ENCODE data around the gene PAAF1. TPM values are rescaled to one million over a fixed set of nuclear protein-coding genes. Genes with fewer than 3 reads are reported as not detected.

PAAF1 gene
- total and polyA plus RNA-seq, 4 donors: 10.2 to 23.3 (median 13.9) TPM

DNA sequence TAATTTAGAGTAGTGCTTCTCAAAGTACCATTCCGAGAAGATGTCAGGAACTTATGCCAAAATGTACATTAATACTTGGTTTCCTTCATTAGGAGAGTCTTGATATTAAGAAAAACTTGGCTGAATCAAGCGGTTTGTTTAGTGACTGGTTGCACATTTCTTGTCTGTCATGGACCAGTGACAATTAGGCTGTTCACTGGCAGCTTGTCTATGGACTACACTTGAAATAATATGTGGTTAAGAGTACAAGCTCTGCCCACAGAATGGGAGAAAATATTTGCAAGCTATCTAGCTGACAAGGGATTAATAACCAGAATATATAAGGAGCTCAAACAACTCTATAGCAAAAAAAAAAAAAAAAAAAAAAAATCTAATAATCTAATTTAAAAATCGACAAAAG lies 24.8 kb upstream of the PAAF1 start:
- Histone ChIP-seq H3K27ac (ENCODE audit: low read depth in 1 of 2, low read length in 1 of 2) (no peak overlapping the region), H3K9ac (ENCODE audit: insufficient read depth in 1 of 2, low read length in 2 of 2) (no peak overlapping the region)
- TF ChIP-seq, protein P1, sequence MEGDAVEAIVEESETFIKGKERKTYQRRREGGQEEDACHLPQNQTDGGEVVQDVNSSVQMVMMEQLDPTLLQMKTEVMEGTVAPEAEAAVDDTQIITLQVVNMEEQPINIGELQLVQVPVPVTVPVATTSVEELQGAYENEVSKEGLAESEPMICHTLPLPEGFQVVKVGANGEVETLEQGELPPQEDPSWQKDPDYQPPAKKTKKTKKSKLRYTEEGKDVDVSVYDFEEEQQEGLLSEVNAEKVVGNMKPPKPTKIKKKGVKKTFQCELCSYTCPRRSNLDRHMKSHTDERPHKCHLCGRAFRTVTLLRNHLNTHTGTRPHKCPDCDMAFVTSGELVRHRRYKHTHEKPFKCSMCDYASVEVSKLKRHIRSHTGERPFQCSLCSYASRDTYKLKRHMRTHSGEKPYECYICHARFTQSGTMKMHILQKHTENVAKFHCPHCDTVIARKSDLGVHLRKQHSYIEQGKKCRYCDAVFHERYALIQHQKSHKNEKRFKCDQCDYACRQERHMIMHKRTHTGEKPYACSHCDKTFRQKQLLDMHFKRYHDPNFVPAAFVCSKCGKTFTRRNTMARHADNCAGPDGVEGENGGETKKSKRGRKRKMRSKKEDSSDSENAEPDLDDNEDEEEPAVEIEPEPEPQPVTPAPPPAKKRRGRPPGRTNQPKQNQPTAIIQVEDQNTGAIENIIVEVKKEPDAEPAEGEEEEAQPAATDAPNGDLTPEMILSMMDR (IDR thresholded peaks at IDR 0.05; ENCODE audit: control extremely low read depth, extremely low read depth): no peak

DNA sequence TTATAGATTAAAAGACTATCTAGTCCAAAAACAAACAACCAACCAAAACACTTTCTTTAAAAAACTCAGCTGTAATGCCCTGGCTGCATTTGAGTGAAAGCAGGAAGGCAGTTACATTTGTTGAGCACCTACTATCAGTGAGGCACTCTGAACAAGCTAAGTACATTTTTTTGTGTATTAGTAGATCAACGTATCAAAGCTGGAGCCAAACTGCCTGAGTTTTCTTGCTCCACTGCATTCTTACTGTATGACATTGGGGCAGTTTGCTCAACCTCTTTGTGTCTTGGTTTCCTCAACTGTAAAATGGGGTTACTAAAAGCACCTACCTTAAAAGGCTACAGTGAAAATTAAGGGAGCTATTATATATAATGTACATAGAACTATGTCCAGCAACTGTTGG lies 22.1 kb upstream of the PAAF1 start:
- 87 to 91% methylated on average over 1 of the region's 1 CpG for WGBS, 2 donors
- DNase-seq (no peak), ATAC-seq (ENCODE audit: insufficient read depth, low FRiP score) (no peak)
- Histone ChIP-seq H3K27ac (ENCODE audit: low read depth in 1 of 2, low read length in 1 of 2) (no peak overlapping the region), H3K9ac (ENCODE audit: insufficient read depth in 1 of 2, low read length in 2 of 2) (no peak overlapping the region), H3K9me3 (ENCODE audit: control insufficient read depth in 4 of 4, insufficient read depth in 3 of 4, low read length in 3 of 4) (no peaks in the 10 kb centered on the region), H3K4me3 (no peak overlapping the region), H3K27me3 (ENCODE audit: control insufficient read depth in 3 of 3, insufficient read depth in 3 of 3, low read length in 2 of 3) (no peaks in the 10 kb centered on the region), H3K36me3 (ENCODE audit: control insufficient read depth in 4 of 4, insufficient read depth in 4 of 4, low read length in 4 of 4) (peaks cover 0 to 3% (median 0%) of the 10 kb centered on the region in 4 donors), H3K4me1 (ENCODE audit: control insufficient read depth in 5 of 5, insufficient read depth in 5 of 5, low read length in 5 of 5) (peaks cover 0 to 2% (median 0%) of the 10 kb centered on the region in 5 donors)
- TF ChIP-seq, protein P1 (IDR thresholded peaks at IDR 0.05; ENCODE audit: control extremely low read depth, extremely low read depth): no peak

More for the DNA sequence above, 24.8 kb upstream of the PAAF1 start:
- Histone ChIP-seq H3K4me3 (no peak overlapping the region), H3K9me3 (ENCODE audit: control insufficient read depth in 4 of 4, insufficient read depth in 3 of 4, low read length in 3 of 4) (no peaks in the 10 kb centered on the region), H3K27me3 (ENCODE audit: control insufficient read depth in 3 of 3, insufficient read depth in 3 of 3, low read length in 2 of 3) (no peaks in the 10 kb centered on the region), H3K4me1 (ENCODE audit: control insufficient read depth in 5 of 5, insufficient read depth in 5 of 5, low read length in 5 of 5) (peaks cover 0 to 2% (median 0%) of the 10 kb centered on the region in 5 donors), H3K36me3 (ENCODE audit: control insufficient read depth in 4 of 4, insufficient read depth in 4 of 4, low read length in 4 of 4) (peaks cover 0 to 3% (median under 1%) of the 10 kb centered on the region in 4 donors)
- ATAC-seq (ENCODE audit: insufficient read depth, low FRiP score): no peak
- 97 to 98% methylated on average over 3 of the region's 3 CpGs for WGBS, 2 donors
- no peak for DNase-seq

DNA sequence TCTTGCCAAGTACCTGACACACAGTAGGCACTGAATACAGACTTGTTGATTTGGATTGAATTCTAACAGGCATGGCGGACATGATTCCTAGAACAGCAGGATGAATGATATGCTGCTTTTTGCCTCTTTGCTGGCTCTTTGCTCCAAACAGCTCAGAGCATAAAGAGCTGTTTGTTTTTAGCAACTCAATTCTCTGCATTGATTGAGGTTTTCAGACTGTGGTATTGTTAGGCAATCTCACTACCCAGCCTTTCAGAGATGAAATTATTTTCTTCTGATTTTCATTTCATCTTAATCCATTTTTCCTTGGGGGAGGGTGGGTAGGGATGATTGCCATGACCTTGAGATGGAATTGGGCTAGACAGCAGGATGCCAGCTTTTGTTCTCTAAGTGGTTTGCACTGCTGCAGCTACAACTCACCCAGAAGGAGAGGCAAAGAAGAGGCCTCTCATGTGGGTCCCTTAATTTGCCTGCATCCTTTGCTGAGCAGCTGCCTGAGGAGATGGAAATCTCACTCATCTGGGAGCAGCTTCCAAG lies 20.7 kb upstream of the PAAF1 start:
- WGBS, 2 donors: 98 to 100% methylated on average over 1 of the region's 1 CpG
- no peaks in the 10 kb centered on the region for H3K27me3 ChIP-seq (ENCODE audit: control insufficient read depth in 3 of 3, insufficient read depth in 3 of 3, low read length in 2 of 3)
- no peak overlapping the region for H3K4me3 ChIP-seq
- ATAC-seq (ENCODE audit: insufficient read depth, low FRiP score) (no peak), DNase-seq (no peak)
- H3K36me3 ChIP-seq (ENCODE audit: control insufficient read depth in 4 of 4, insufficient read depth in 4 of 4, low read length in 4 of 4): peaks cover 0 to 6% (median 5%) of the 10 kb centered on the region in 4 donors
- no peaks in the 10 kb centered on the region for H3K9me3 ChIP-seq (ENCODE audit: control insufficient read depth in 4 of 4, insufficient read depth in 3 of 4, low read length in 3 of 4)
- no peak overlapping the region for H3K27ac ChIP-seq (ENCODE audit: low read depth in 1 of 2, low read length in 1 of 2)
- peaks cover 0 to 1% (median 0%) of the 10 kb centered on the region in 5 donors for H3K4me1 ChIP-seq (ENCODE audit: control insufficient read depth in 5 of 5, insufficient read depth in 5 of 5, low read length in 5 of 5)
- TF ChIP-seq, protein P1 (IDR thresholded peaks at IDR 0.05; ENCODE audit: control extremely low read depth, extremely low read depth): no peak
- no peak overlapping the region for H3K9ac ChIP-seq (ENCODE audit: insufficient read depth in 1 of 2, low read length in 2 of 2)

DNA sequence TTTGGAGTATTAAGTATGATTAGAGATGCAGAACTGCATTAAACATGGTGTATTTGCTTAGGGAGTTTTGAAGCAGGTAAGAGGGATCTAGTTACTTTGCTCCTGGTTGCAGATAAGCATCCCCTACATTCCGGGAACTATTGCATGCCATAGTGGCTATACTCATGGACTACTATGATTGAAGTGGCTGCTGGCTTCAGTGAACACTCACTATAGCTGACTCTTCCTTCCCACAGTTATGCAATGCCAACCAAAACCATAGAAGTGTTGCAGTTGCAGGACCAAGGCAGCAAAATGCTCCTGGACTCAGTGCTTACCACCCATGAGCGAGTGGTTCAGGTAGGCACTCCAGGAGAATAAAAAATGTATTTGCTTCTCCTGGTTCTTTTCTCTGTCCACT lies 17.1 kb upstream of the PAAF1 start:
- no peaks in the 10 kb centered on the region for H3K27me3 ChIP-seq (ENCODE audit: control insufficient read depth in 3 of 3, insufficient read depth in 3 of 3, low read length in 2 of 3)
- no peak overlapping the region for H3K4me3 ChIP-seq
- WGBS, 2 donors: 81 to 96% methylated on average over 2 of the region's 2 CpGs
- H3K9ac ChIP-seq (ENCODE audit: insufficient read depth in 1 of 2, low read length in 2 of 2): no peak overlapping the region
- H3K9me3 ChIP-seq (ENCODE audit: control insufficient read depth in 4 of 4, insufficient read depth in 3 of 4, low read length in 3 of 4): no peaks in the 10 kb centered on the region
- TF ChIP-seq, protein P1 (IDR thresholded peaks at IDR 0.05; ENCODE audit: control extremely low read depth, extremely low read depth): no peak
- ATAC-seq (ENCODE audit: insufficient read depth, low FRiP score): no peak
- no peaks in the 10 kb centered on the region for H3K4me1 ChIP-seq (ENCODE audit: control insufficient read depth in 5 of 5, insufficient read depth in 5 of 5, low read length in 5 of 5)
- peaks cover 0 to 14% (median 10%) of the 10 kb centered on the region in 4 donors for H3K36me3 ChIP-seq (ENCODE audit: control insufficient read depth in 4 of 4, insufficient read depth in 4 of 4, low read length in 4 of 4)
- no peak for DNase-seq
- no peak overlapping the region for H3K27ac ChIP-seq (ENCODE audit: low read depth in 1 of 2, low read length in 1 of 2)

All from lung (tissue), 12 donors.